Measurements from ENCODE around the gene C2CD4D.
A peak's percentile ranks its signal among the peaks of the same experiment; 100 is the strongest.

DNA sequence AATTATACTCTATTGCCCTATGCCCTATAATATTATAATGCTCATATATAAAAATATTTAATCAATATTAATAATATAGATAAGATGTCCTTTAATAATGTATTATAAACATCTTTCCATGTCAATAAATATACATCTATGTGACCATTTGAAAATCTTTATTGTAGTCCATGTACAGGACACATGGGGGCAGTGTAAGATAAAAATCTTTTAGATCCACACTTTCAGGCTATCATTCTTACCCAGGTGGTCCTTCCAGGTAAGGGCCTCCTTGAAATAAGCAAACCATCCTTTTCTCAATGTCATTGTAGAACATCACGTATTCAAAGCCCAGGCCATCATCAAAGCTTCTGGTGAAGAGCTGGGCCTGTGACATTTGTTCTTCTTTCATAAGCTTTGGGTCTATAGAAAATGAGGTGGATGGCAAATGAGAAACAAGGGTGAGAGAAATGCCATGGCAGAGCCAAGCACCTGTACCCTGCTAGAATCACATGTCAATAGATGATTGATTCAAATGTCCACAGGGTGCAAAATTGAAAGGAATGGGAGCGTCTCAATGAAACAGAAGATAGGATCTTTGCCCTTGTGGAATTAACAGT lies 49.5 kb upstream of the C2CD4D start:
- TF ChIP-seq ZNF639 (CRISPR knock-in tag; conservative IDR thresholded peaks at IDR 0.05) (no peak), ZNF281 (CRISPR knock-in tag; IDR thresholded peaks at IDR 0.05; ENCODE audit: borderline replicate concordance) (no peak), CTCF (CRISPR knock-in tag; IDR thresholded peaks at IDR 0.05) (peak; percentile 38), POLR2AphosphoS5 (IDR thresholded peaks at IDR 0.05; ENCODE audit: low read depth, low read length) (no peak), CREB1 (IDR thresholded peaks at IDR 0.05) (no peak), CREB1 (CRISPR knock-in tag; IDR thresholded peaks at IDR 0.05) (no peak), CEBPG (CRISPR knock-in tag; IDR thresholded peaks at IDR 0.05) (no peak)

All from HepG2 (cell line).